Natural killer cell (primary cell): ENCODE data around the gene SEPTIN6. TPM values are rescaled to one million over a fixed set of nuclear protein-coding genes. Genes with fewer than 3 reads are reported as not detected.
A peak's percentile ranks its signal among the peaks of the same experiment; 100 is the strongest.

ENCODE experiments used
- ATAC-seq, 3 donors: fragments of 150-1000 bp in 2 of 3; fragments of 200-7000 bp in 1 of 3; cut with Tn5 transposase; 1 replicate in 1 of 3; 2 replicates in 2 of 3; pipeline ENCODE4 v1.10.0; 2021; ENCODE audit warnings: mild to moderate bottlenecking in 2 of 3, moderate library complexity in 2 of 3
- DNase-seq, 2 donors: peaks; one replicate each; pipeline versions ENCODE4 v3.0.0 to v3.0.0-alpha.2; 2013 to 2021; ENCODE audit warnings: mixed read lengths in 1 of 2
- H3K27ac ChIP-seq: one replicate; pipeline ENCODE4 v1.5.1; 2013; ENCODE audit warnings: mild to moderate bottlenecking, low read length
- H3K27me3 ChIP-seq: one replicate; pipeline ENCODE4 v1.6.1; 2013; ENCODE audit warnings: low read length; ENCODE audit not compliant: control insufficient read depth, insufficient read depth
- H3K36me3 ChIP-seq: one replicate; pipeline ENCODE4 v1.6.1; 2013; ENCODE audit warnings: low read length; ENCODE audit not compliant: control insufficient read depth, insufficient read depth
- H3K4me1 ChIP-seq: one replicate; pipeline ENCODE4 v1.6.1; 2013; ENCODE audit warnings: low read length; ENCODE audit not compliant: control insufficient read depth, insufficient read depth
- H3K4me3 ChIP-seq: one replicate; pipeline ENCODE4 v1.5.1; 2013; ENCODE audit warnings: low read length
- H3K9me3 ChIP-seq: one replicate; pipeline ENCODE4 v1.6.1; 2013; ENCODE audit warnings: low read length; ENCODE audit not compliant: control insufficient read depth, insufficient read depth
- H3K27ac Mint-ChIP-seq, 2 donors: one replicate each; pipeline ENCODE4 v1.8.0; 2022; ENCODE audit warnings: mild to moderate bottlenecking in 2 of 2, mixed read lengths in 2 of 2, moderate library complexity in 1 of 2
- H3K27me3 Mint-ChIP-seq, 2 donors: one replicate each; pipeline ENCODE4 v1.8.0; 2022; ENCODE audit warnings: low read depth in 2 of 2, mixed read lengths in 2 of 2
- H3K36me3 Mint-ChIP-seq: one replicate; pipeline ENCODE4 v1.8.0; 2022; ENCODE audit warnings: mixed read lengths
- H3K4me1 Mint-ChIP-seq, 2 donors: one replicate each; pipeline ENCODE4 v1.8.0; 2022; ENCODE audit warnings: mixed read lengths in 2 of 2
- H3K4me3 Mint-ChIP-seq: one replicate; pipeline ENCODE4 v1.8.0; 2022; ENCODE audit warnings: mild to moderate bottlenecking, moderate library complexity, mixed read lengths
- H3K9me3 Mint-ChIP-seq, 2 donors: one replicate each; pipeline ENCODE4 v1.8.0; 2022; ENCODE audit warnings: mixed read lengths in 2 of 2
- CTCF ChIP-seq: fragments of 200-600 bp; IDR thresholded peaks from one replicate; pipeline ENCODE4 v1.8.0; 2022; ENCODE audit warnings: antibody characterized with exemption
- WGBS: methylation state at CpG from one replicate; pipeline ENCODE4 v1.1.7; 2013; ENCODE audit warnings: missing lambda C conversion rate; ENCODE audit not compliant: insufficient coverage; 5-methylcytosine and 5-hydroxymethylcytosine counted together
- intact Hi-C: fragments of 100-400 bp; cut with micrococcal nuclease; formaldehyde crosslinking; loops from one replicate; pipeline ENCODE4 v1.14.2; 2022
- total RNA-seq, 4 donors: library from RNA; stranded (reverse); fragments of 120-200 nt in 1 of 4; gene quantifications; one replicate each; pipeline versions ENCODE4 v1.2.3 to v1.2.4, GENCODE V29; 2013 to 2022

SEPTIN6 gene
- total RNA-seq, 3 donors from 2014 or later (not counting 1 experiment from before 2014, with no cell fraction given) = 138 to 202 (median 158) TPM

GRCh38 chrX:119647552-119648420 lies 45.2 kb downstream of the SEPTIN6 start:
- intact Hi-C loops = loop anchor here (5.0 kb wide), 1 partner anchor 45 kb away; the partner anchor contains the start of gene SEPTIN6
- no peaks in the 10 kb centered on the region for H3K27me3 Mint-ChIP-seq
- 72% methylated on average over 16 of the region's 17 CpGs for WGBS
- H3K27ac Mint-ChIP-seq = peak overlapping the region; percentile 72 to 84
- H3K4me3 Mint-ChIP-seq = no peak overlapping the region
- H3K9me3 ChIP-seq = no peaks in the 10 kb centered on the region
- H3K4me1 Mint-ChIP-seq = peaks cover 14 to 29% of the 10 kb centered on the region in 2 donors
- peaks cover 6% of the 10 kb centered on the region for H3K36me3 Mint-ChIP-seq
- no peak overlapping the region for H3K4me3 ChIP-seq
- no peaks in the 10 kb centered on the region for H3K27me3 ChIP-seq
- TF ChIP-seq CTCF = no peak
- H3K27ac ChIP-seq = peak overlapping the region; percentile 59
- peaks cover 22% of the 10 kb centered on the region for H3K4me1 ChIP-seq
- H3K9me3 Mint-ChIP-seq = no peaks in the 10 kb centered on the region
- ATAC-seq (peak; percentile 83 to 87 (median 85)), DNase-seq (peak in 1 of 2 donors; percentile 80)
- H3K36me3 ChIP-seq = peaks cover 36% of the 10 kb centered on the region

- WGBS = 86% methylated on average over 1 of the region's 2 CpGs
- H3K27me3 Mint-ChIP-seq = no peaks in the 10 kb centered on the region
- no peak for ATAC-seq
- no peak for DNase-seq
- no peak for TF ChIP-seq CTCF
- peak overlapping the region; percentile 76 to 84 for H3K27ac Mint-ChIP-seq
- no peaks in the 10 kb centered on the region for H3K9me3 Mint-ChIP-seq
- H3K4me3 Mint-ChIP-seq = no peak overlapping the region
- H3K4me1 Mint-ChIP-seq = peaks cover 14 to 29% of the 10 kb centered on the region in 2 donors
- H3K27me3 ChIP-seq = no peaks in the 10 kb centered on the region
- H3K4me1 ChIP-seq = peaks cover 22% of the 10 kb centered on the region
- H3K9me3 ChIP-seq = no peaks in the 10 kb centered on the region
- H3K36me3 ChIP-seq = peaks cover 34% of the 10 kb centered on the region
- intact Hi-C loops = loop anchor here (5.0 kb wide), 1 partner anchor 45 kb away; the partner anchor contains the start of gene SEPTIN6
- no peak overlapping the region for H3K4me3 ChIP-seq
- H3K36me3 Mint-ChIP-seq = peaks cover 6% of the 10 kb centered on the region
- no peak overlapping the region for H3K27ac ChIP-seq
Observed at GRCh38 chrX:119647089-119647488, 45.9 kb downstream of the SEPTIN6 start.

GRCh38 chrX:119646515-119646914 lies 46.5 kb downstream of the SEPTIN6 start:
- Mint-ChIP-seq H3K27me3 (no peaks in the 10 kb centered on the region), H3K27ac (peak overlapping the region; percentile 76 to 84), H3K9me3 (no peaks in the 10 kb centered on the region), H3K36me3 (peaks cover 6% of the 10 kb centered on the region), H3K4me1 (peaks cover 15 to 29% of the 10 kb centered on the region in 2 donors), H3K4me3 (no peak overlapping the region)
- DNase-seq (peak in 1 of 2 donors; percentile 49), ATAC-seq (peak in 1 of 3 donors; percentile 27)
- WGBS = 59% methylated on average over 3 of the region's 4 CpGs
- H3K9me3 ChIP-seq = no peaks in the 10 kb centered on the region
- no peak overlapping the region for H3K4me3 ChIP-seq
- no peaks in the 10 kb centered on the region for H3K27me3 ChIP-seq
- intact Hi-C loops = loop anchor here (5.0 kb wide), 1 partner anchor 46 kb away; the partner anchor contains the start of gene SEPTIN6
- H3K36me3 ChIP-seq = peaks cover 31% of the 10 kb centered on the region
- peaks cover 22% of the 10 kb centered on the region for H3K4me1 ChIP-seq
- no peak overlapping the region for H3K27ac ChIP-seq
- no peak for TF ChIP-seq CTCF
